ENCODE measurements around the gene CALR3.
"Not testable (repeated sequence)": the region's sequence is repeated elsewhere in the genome, so short reads cannot be mapped to it uniquely, and the experiment has no call there.

CALR3 gene

DNA sequence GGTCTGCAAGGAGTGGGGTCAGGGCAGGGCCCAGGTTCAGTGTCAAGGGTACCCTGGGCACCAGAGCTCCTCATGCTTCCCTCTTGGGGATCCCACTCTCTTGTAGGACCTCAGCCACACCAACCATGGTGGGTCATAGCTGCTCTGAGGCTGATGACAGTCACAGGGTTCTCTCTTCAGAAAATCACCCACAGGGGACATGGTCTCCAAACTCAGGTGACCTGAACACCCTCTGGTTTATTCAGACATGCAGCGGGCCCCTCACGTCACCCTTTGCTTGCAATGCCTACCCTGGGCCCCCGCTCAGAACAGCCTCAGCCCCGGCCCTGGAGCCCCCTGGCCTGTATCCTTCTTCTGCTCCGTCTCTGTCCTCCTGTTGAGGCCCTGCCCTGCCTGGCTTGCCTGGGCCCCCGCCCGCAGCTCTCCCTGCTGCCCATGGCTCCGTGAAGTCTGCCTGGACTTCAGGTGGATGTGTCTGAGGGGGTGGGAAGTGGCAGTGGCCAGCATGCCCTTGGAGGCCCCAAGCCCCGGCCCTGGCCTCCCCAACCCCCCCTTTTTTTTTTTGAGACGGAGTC lies 25.8 kb upstream of the CALR3 start:
- H3K36me3 ChIP-seq (ENCODE audit: insufficient read depth, low read length), result peaks cover 88% of the 10 kb centered on the region
- no peaks in the 10 kb centered on the region for H3K4me1 ChIP-seq (ENCODE audit: control insufficient read depth, insufficient read depth, low read length)
- H3K4me3 ChIP-seq (ENCODE audit: low read length), result no peak overlapping the region
- no peaks in the 10 kb centered on the region for H3K9me3 ChIP-seq (replicated peaks; ENCODE audit: low read length)
- no peak overlapping the region for H3K9ac ChIP-seq (ENCODE audit: low read depth, low read length)
- no peak overlapping the region for H3K4me2 ChIP-seq (ENCODE audit: low read length)
- H3K27me3 ChIP-seq (ENCODE audit: control insufficient read depth, insufficient read depth, low read length), result no peaks in the 10 kb centered on the region

- no peak overlapping the region for H3K4me2 ChIP-seq (ENCODE audit: low read length)
- no peak overlapping the region for H3K4me3 ChIP-seq (ENCODE audit: low read length)
- no peaks in the 10 kb centered on the region for H3K27me3 ChIP-seq (ENCODE audit: control insufficient read depth, insufficient read depth, low read length)
- H3K36me3 ChIP-seq (ENCODE audit: insufficient read depth, low read length), result peaks cover 86% of the 10 kb centered on the region
- no peaks in the 10 kb centered on the region for H3K9me3 ChIP-seq (replicated peaks; ENCODE audit: low read length)
- H3K9ac ChIP-seq (ENCODE audit: low read depth, low read length), result no peak overlapping the region
- H3K4me1 ChIP-seq (ENCODE audit: control insufficient read depth, insufficient read depth, low read length), result no peaks in the 10 kb centered on the region
Measured at GRCh38 chr19:16520986-16521624, 25.1 kb upstream of the CALR3 start.

- no peaks in the 10 kb centered on the region for H3K27me3 ChIP-seq (ENCODE audit: control insufficient read depth, insufficient read depth, low read length)
- H3K9me3 ChIP-seq (replicated peaks; ENCODE audit: low read length), result no peaks in the 10 kb centered on the region
- no peaks in the 10 kb centered on the region for H3K4me1 ChIP-seq (ENCODE audit: control insufficient read depth, insufficient read depth, low read length)
- H3K36me3 ChIP-seq (ENCODE audit: insufficient read depth, low read length), result peaks cover 79% of the 10 kb centered on the region
- H3K9ac ChIP-seq (ENCODE audit: low read depth, low read length), result no peak overlapping the region
- H3K4me3 ChIP-seq (ENCODE audit: low read length), result no peak overlapping the region
- H3K4me2 ChIP-seq (ENCODE audit: low read length), result no peak overlapping the region
Measured at GRCh38 chr19:16520074-16520973, 24.4 kb upstream of the CALR3 start.

GRCh38 chr19:16519230-16519687 lies 23.3 kb upstream of the CALR3 start:
- H3K36me3 ChIP-seq (ENCODE audit: insufficient read depth, low read length), result peaks cover 71% of the 10 kb centered on the region
- no peak overlapping the region for H3K9ac ChIP-seq (ENCODE audit: low read depth, low read length)
- no peak overlapping the region for H3K4me2 ChIP-seq (ENCODE audit: low read length)
- no peaks in the 10 kb centered on the region for H3K9me3 ChIP-seq (replicated peaks; ENCODE audit: low read length)
- no peaks in the 10 kb centered on the region for H3K4me1 ChIP-seq (ENCODE audit: control insufficient read depth, insufficient read depth, low read length)
- no peak overlapping the region for H3K4me3 ChIP-seq (ENCODE audit: low read length)
- H3K27me3 ChIP-seq (ENCODE audit: control insufficient read depth, insufficient read depth, low read length), result no peaks in the 10 kb centered on the region

GRCh38 chr19:16518483-16519229 lies 22.7 kb upstream of the CALR3 start:
- Histone ChIP-seq H3K4me1 (ENCODE audit: control insufficient read depth, insufficient read depth, low read length) (no peaks in the 10 kb centered on the region), H3K36me3 (ENCODE audit: insufficient read depth, low read length) (peaks cover 66% of the 10 kb centered on the region), H3K4me3 (ENCODE audit: low read length) (no peak overlapping the region), H3K9ac (ENCODE audit: low read depth, low read length) (no peak overlapping the region), H3K27me3 (ENCODE audit: control insufficient read depth, insufficient read depth, low read length) (no peaks in the 10 kb centered on the region), H3K4me2 (ENCODE audit: low read length) (no peak overlapping the region), H3K9me3 (replicated peaks; ENCODE audit: low read length) (no peaks in the 10 kb centered on the region)

DNA sequence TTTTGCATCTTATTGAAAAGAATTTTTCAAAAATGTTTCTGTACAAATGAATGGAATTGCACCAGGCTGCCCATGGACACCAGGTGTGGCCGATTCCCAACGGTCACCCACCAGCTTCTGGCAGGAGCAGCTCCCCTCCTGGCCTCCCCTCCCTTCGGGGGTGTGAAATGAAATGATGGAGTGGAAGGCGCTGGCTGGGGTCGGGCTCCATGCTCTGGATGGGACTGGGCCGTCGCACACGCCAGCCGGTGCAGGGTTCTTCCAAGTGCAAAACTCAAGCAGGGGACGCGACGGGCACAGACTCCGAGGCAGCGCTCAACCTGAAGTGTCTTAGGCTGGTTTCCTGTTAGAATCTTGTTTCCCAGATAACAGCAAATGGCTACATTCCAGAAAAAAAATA lies 22.1 kb upstream of the CALR3 start:
- H3K27me3 ChIP-seq (ENCODE audit: control insufficient read depth, insufficient read depth, low read length), result no peaks in the 10 kb centered on the region

DNA sequence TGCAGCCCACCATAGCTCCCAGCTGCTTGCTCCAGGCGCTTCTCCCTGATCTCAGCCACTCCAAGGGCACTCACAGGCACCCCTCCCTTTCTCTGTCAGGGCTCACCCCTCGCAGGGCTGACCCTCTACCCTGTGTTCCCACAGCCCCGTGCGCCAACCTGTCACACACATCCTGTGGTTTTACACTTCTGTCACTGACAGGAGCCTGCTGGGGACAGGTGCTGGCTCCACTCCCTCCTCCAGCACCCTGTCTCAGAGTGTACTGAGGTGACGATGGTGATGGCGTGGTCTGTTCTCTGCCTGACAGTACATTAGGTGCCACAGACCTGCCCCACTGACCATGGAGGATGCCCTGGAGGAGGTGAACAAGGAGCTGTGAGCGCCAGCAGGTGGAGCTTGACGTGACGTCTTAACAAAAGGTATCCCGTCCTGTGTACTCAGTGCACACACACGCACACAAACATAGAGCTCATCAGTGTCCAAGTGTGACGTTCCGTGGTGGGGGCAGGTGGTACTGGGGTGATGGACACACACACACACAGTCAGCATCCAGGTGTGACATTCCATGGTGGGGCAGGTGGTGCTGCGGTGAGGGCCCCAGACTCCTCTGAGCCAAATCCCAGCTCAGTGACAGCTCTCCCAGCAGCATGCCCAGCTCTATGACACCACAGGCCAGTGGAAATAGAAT lies 21.1 kb upstream of the CALR3 start:
- Histone ChIP-seq H3K36me3 (ENCODE audit: insufficient read depth, low read length) (peaks cover 53% of the 10 kb centered on the region), H3K4me2 (ENCODE audit: low read length) (no peak overlapping the region), H3K9me3 (replicated peaks; ENCODE audit: low read length) (no peaks in the 10 kb centered on the region), H3K9ac (ENCODE audit: low read depth, low read length) (no peak overlapping the region), H3K4me1 (ENCODE audit: control insufficient read depth, insufficient read depth, low read length) (no peaks in the 10 kb centered on the region), H3K27me3 (ENCODE audit: control insufficient read depth, insufficient read depth, low read length) (no peaks in the 10 kb centered on the region), H3K4me3 (ENCODE audit: low read length) (no peak overlapping the region)

More for the DNA sequence above, 22.1 kb upstream of the CALR3 start:
- Histone ChIP-seq H3K9me3 (replicated peaks; ENCODE audit: low read length) (no peaks in the 10 kb centered on the region), H3K9ac (ENCODE audit: low read depth, low read length) (no peak overlapping the region), H3K36me3 (ENCODE audit: insufficient read depth, low read length) (peaks cover 60% of the 10 kb centered on the region), H3K4me3 (ENCODE audit: low read length) (no peak overlapping the region), H3K4me1 (ENCODE audit: control insufficient read depth, insufficient read depth, low read length) (no peaks in the 10 kb centered on the region), H3K4me2 (ENCODE audit: low read length) (no peak overlapping the region)

- Histone ChIP-seq H3K4me3 (ENCODE audit: low read length) (no peak overlapping the region), H3K27me3 (ENCODE audit: control insufficient read depth, insufficient read depth, low read length) (no peaks in the 10 kb centered on the region), H3K9ac (ENCODE audit: low read depth, low read length) (no peak overlapping the region), H3K4me2 (ENCODE audit: low read length) (no peak overlapping the region), H3K9me3 (replicated peaks; ENCODE audit: low read length) (no peaks in the 10 kb centered on the region), H3K36me3 (ENCODE audit: insufficient read depth, low read length) (peaks cover 47% of the 10 kb centered on the region), H3K4me1 (ENCODE audit: control insufficient read depth, insufficient read depth, low read length) (no peaks in the 10 kb centered on the region)
Measured at GRCh38 chr19:16516381-16516780, 20.4 kb upstream of the CALR3 start.

- Histone ChIP-seq H3K36me3 (ENCODE audit: insufficient read depth, low read length) (peaks cover 37% of the 10 kb centered on the region), H3K27me3 (ENCODE audit: control insufficient read depth, insufficient read depth, low read length) (no peaks in the 10 kb centered on the region), H3K9ac (ENCODE audit: low read depth, low read length) (no peak overlapping the region), H3K9me3 (replicated peaks; ENCODE audit: low read length) (no peaks in the 10 kb centered on the region), H3K4me1 (ENCODE audit: control insufficient read depth, insufficient read depth, low read length) (no peaks in the 10 kb centered on the region), H3K4me3 (ENCODE audit: low read length) (no peak overlapping the region), H3K4me2 (ENCODE audit: low read length) (no peak overlapping the region)
Measured at GRCh38 chr19:16514383-16515019, 18.5 kb upstream of the CALR3 start.

- H3K36me3 ChIP-seq (ENCODE audit: insufficient read depth, low read length), result peaks cover 22% of the 10 kb centered on the region
Measured at GRCh38 chr19:16512611-16513010, 16.6 kb upstream of the CALR3 start.

More at GRCh38 chr19:16512611-16513010, 16.6 kb upstream of the CALR3 start:
- H3K27me3 ChIP-seq (ENCODE audit: control insufficient read depth, insufficient read depth, low read length); H3K4me1 ChIP-seq (ENCODE audit: control insufficient read depth, insufficient read depth, low read length); H3K9ac ChIP-seq (ENCODE audit: low read depth, low read length); H3K9me3 ChIP-seq (replicated peaks; ENCODE audit: low read length); H3K4me3 ChIP-seq (ENCODE audit: low read length); H3K4me2 ChIP-seq (ENCODE audit: low read length): not testable (repeated sequence)

Data from skeletal muscle satellite cell (primary cell).